HepG2 (cell line): ENCODE data around the gene CTSD.

Source experiments
- EP300 ChIP-seq, 3 experiments: sonication (generic) in 1 of 3; formaldehyde crosslinking in 1 of 3; IDR thresholded peaks; 2 replicates each; pipeline versions ENCODE4 v1.5.1 to v1.6.1; 2011 to 2020; ENCODE audit warnings: low read depth in 2 of 3, low read length in 2 of 3, borderline replicate concordance in 1 of 3, improper control_type of control experiment in 1 of 3, mild to moderate bottlenecking in 1 of 3, missing genetic modification reagents in 1 of 3, moderate library complexity in 1 of 3
- ZNF768 ChIP-seq: sonication (generic); formaldehyde crosslinking; IDR thresholded peaks from 2 replicates; pipeline ENCODE4 v1.4.0; 2020; ENCODE audit warnings: missing genetic modification reagents

GRCh38 chr11:1761110-1761856, 2.4 kb downstream of the CTSD start:
- TF ChIP-seq EP300 (IDR thresholded peaks at IDR 0.05; ENCODE audit: low read depth in 2 of 2, low read length in 2 of 2) (no peak), EP300 (CRISPR knock-in tag; IDR thresholded peaks at IDR 0.05; ENCODE audit: borderline replicate concordance) (no peak), ZNF768 (CRISPR knock-in tag) (no peak)
